VCaP (cell line): ENCODE data around the gene STK16.

ENCODE experiments used
- H3K27ac ChIP-seq: fragments of 450-650 bp; 2 replicates; pipeline ENCODE4 v1.5.1; 2017
- TF ChIP-seq, protein P1 (sequence below): fragments of 450-650 bp; conservative IDR thresholded peaks from 2 replicates; pipeline ENCODE4 v1.5.1; 2017; ENCODE audit warnings: mild to moderate bottlenecking, moderate library complexity

The STK16 gene

GRCh38 chr2:219205165-219205538, 40.1 kb upstream of the STK16 start:
- TF ChIP-seq, protein P1, sequence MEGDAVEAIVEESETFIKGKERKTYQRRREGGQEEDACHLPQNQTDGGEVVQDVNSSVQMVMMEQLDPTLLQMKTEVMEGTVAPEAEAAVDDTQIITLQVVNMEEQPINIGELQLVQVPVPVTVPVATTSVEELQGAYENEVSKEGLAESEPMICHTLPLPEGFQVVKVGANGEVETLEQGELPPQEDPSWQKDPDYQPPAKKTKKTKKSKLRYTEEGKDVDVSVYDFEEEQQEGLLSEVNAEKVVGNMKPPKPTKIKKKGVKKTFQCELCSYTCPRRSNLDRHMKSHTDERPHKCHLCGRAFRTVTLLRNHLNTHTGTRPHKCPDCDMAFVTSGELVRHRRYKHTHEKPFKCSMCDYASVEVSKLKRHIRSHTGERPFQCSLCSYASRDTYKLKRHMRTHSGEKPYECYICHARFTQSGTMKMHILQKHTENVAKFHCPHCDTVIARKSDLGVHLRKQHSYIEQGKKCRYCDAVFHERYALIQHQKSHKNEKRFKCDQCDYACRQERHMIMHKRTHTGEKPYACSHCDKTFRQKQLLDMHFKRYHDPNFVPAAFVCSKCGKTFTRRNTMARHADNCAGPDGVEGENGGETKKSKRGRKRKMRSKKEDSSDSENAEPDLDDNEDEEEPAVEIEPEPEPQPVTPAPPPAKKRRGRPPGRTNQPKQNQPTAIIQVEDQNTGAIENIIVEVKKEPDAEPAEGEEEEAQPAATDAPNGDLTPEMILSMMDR = no peak
- H3K27ac ChIP-seq = no peak overlapping the region

DNA sequence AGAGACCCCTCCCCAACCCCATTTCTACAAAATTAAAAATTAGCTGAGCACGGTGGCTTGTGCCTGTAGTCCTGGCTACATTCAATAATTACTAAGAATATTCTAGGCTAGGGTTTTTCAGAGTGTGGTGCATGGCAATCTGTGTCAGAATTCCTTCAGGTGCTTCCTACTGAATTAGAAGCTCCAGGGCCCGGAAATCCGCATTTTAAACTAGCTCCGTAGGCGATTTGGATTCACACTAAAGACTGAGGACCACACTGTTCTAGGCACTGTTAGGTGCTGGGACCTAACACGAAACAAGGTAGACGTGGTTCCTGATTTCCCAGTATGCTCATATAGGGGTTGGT, 39.3 kb upstream of the STK16 start:
- H3K27ac ChIP-seq = peak overlapping the region; percentile 89
- TF ChIP-seq, protein P1 = no peak

GRCh38 chr2:219206328-219207133, 38.7 kb upstream of the STK16 start, which contains the start of gene ZFAND2B:
ZFAND2B (plus strand) TSS chr2:219206782; CDS start chr2:219206988, 206 bp downstream.
- peak within 1 kb of the TSS; percentile 89 for H3K27ac ChIP-seq
- TF ChIP-seq, protein P1 = no peak; the same call in 1 of the 2 replicates

- peak overlapping the region; percentile 89 for H3K27ac ChIP-seq
- TF ChIP-seq, protein P1 = no peak
Measured at GRCh38 chr2:219207134-219207883, 38.0 kb upstream of the STK16 start.

GRCh38 chr2:219207884-219208740, 37.2 kb upstream of the STK16 start:
- H3K27ac ChIP-seq = peak overlapping the region; percentile 89

DNA sequence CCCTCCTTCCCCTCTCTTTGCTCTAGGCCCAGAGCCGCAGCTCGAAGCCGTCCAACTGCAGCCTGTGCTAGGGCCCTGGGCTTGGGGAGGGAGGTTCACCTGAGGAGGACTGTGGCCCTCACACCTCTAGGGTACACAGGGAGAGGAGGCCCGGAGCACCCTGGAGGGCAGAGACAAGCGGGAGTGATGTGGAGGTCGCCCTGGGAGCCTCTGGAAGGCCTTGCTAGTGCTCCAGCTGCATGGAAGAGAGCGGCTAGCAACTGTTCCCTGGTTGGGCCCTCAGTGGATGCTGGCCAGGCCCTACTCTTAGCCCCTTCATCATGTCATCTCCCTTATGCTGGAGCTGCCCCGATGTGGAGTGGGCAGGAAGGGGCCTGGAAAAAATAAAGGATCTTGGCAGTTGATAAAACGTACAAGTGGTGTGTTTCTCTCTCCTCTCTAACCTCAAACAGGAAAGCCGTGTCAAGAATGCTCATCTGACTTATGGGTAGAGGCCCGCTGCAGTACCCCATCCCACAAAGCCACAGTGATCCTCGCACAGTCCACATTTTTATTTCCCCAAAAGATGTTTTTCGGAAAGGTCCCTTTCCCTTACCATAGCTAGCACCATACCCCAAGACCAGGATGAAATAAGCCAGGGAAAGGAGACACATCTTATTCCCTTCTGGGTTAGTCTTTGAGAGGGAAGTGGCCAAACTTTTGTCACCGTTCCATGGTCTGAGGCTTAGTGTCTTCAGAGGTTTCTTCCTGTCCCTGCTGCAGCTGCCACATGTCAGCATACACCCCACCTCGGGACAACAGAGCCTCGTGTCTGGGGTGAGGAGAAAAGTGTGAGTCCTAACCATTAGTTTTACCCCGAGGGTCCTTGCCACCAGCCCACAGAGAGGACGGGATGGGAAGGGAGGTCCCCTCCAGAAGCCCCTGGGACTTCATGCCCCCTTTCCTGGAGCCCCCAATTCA, 35.8 kb upstream of the STK16 start:
- TF ChIP-seq, protein P1 = no peak
- H3K27ac ChIP-seq = peak overlapping the region; percentile 89

More at GRCh38 chr2:219207884-219208740, 37.2 kb upstream of the STK16 start:
- TF ChIP-seq, protein P1 = no peak
